GM12874 (cell line): ENCODE measurements around the gene FAM124B.

Experiments
- CTCF ChIP-seq: IDR thresholded peaks from 2 replicates; pipeline ENCODE4 v1.5.1; 2011; ENCODE audit warnings: low read depth, mild to moderate bottlenecking, control low read depth, low read length, moderate library complexity; ENCODE audit not compliant: insufficient read depth

Gene FAM124B

DNA sequence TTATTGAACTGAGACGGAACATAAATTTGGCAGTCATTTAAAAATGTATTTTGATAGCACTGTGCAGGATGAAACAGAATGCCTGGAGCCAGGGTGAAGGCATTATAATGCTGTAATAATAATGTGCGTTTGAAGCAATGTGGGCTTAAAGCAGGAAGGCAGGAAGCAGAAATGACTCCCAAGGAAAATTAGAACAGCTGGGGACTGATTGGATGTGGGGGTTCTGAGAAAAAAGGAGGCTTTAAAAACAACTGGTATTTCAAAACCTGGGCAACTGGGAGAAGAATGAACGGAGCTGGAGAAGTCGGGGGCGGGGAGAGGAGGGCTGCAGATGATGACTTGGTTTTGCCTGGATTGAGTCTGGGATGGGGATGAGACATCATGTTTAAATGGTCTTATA, 12.6 kb downstream of the FAM124B start:
- no peak for TF ChIP-seq CTCF

- TF ChIP-seq CTCF: no peak
These were observed 15.0 kb downstream of the FAM124B start for GRCh38 chr2:224386876-224387275.

GRCh38 chr2:224382973-224383555, 18.8 kb downstream of the FAM124B start:
- no peak for TF ChIP-seq CTCF

- no peak for TF ChIP-seq CTCF
These were observed 20.2 kb downstream of the FAM124B start for GRCh38 chr2:224381521-224382279.

- no peak for TF ChIP-seq CTCF
These were observed 21.9 kb downstream of the FAM124B start for GRCh38 chr2:224379986-224380385.

GRCh38 chr2:224379172-224379571, 22.7 kb downstream of the FAM124B start:
- no peak for TF ChIP-seq CTCF

DNA sequence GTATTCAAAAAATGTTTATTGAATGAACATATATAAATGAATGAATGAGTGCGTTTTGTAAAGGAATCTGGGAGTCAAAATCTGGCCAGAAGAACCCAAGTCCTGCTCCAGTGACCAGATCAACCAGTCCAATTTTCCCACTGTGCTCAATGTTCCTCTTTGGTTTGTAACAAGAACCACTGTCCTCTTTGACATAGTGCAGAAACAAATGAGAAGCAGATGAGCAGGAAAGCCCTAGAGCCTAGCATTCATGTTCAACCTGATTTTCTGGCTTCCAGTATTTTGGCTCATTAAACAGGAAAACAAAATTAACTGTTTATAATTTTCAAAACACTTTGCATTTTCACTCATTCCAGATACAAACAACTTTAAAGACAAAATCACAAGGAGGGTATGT, 23.2 kb downstream of the FAM124B start:
- TF ChIP-seq CTCF: no peak
